ENCODE data around the gene ESRRB. TPM values are rescaled to one million over a fixed set of nuclear protein-coding genes. Genes with fewer than 3 reads are reported as not detected.

Gene ESRRB
- total RNA-seq, 1 donor from 2014 or later, result 8.7 TPM

DNA sequence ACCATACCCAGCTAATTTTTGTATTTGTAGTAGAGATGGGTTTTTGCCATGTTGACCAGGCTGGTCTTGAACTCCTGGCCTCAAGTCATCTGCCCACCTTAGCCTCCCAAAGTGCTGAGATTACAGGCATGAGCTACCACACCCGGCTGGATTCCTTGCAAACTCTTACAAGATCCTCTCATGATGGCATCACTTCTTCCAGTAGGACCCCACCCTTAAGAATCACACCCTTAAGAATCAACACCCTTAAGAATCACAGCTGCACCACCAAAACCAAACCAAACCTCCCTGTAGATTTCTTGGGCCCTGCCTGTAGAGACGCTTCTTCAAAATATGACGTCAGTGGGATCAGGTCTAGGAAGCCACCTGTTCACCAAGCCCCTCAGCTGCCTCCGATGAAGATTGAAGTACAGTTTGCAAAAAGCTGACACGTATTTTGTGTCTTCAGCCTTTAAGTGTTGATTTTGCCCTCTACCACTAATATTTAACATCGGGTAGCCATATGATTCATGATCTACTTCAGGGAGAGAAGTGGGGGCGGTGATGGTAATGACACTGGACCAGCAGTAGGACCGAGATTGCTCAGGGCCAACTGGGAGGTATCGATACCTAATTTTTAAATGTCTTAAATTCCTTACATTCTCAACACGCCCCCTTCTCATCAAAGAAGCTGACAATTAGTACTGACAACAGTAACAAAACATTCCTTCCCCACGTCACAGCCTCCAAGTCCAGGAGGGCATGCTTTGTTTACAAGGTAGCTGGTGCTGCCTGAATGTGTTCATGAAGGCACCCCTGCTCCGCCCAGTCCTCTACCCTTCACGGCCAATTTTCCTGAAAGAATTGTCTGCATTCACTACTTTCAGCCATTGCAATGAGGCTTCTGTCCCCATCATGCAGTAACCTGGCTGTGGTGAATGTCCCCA lies 57.2 kb downstream of the ESRRB start:
- DNase-seq (ENCODE audit: low spot score), result no peak
- intact Hi-C loops (cut with DNase I), result no loop called here

DNA sequence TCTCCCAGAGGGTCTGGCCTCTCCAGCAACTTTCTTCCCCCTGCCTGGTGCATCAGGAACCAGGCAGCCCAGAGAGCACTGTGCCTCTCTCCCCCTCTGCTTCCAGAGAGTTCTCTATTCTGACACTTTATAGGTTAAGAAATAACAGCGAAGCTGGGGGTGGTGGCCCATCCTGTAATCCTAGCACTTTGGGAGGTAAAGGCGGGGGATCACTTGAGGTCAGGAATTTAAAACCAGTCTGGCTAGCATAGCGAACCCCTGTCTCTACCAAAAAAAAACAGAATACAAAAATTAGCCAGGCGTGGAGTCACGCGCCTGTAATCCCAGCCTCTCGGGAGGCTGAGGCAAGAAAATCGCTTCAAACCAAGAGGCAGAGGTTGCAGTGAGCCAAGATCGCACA lies 58.3 kb downstream of the ESRRB start:
- DNase-seq (ENCODE audit: low spot score), result no peak
- intact Hi-C loops (cut with DNase I), result no loop called here

DNA sequence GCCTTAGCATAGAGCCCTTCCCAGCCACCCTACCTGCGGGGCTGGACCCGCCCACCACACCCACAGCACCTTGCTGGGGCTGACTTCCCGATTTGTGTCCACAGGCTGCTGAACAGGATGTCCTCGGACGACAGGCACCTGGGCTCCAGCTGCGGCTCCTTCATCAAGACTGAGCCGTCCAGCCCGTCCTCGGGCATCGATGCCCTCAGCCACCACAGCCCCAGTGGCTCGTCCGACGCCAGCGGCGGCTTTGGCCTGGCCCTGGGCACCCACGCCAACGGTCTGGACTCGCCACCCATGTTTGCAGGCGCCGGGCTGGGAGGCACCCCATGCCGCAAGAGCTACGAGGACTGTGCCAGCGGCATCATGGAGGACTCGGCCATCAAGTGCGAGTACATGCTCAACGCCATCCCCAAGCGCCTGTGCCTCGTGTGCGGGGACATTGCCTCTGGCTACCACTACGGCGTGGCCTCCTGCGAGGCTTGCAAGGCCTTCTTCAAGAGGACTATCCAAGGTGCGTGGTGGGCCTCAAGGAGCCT lies 63.4 kb downstream of the ESRRB start:
- DNase-seq (ENCODE audit: low spot score), result no peak
- intact Hi-C loops (cut with DNase I), result no loop called here

DNA sequence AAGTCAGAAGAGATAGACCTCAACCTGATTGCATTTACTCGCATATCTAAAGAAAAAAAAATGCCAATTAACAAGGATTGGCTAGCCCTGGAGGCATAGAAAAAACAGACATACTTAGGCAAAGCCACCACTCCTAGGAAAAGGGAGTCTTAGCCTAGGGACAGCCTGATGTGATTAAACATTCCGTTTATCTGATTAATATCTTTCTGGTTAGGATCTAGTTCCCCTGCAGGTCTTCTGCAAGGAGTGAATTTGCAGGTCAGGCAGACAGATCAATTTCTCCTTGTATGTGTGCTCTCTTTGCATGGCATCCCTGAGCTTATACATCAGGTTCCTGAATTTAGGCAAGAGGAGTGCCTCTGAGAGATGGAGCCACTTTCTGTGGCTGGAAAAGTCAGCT lies 70.5 kb downstream of the ESRRB start:
- intact Hi-C loops (cut with DNase I), result no loop called here
- DNase-seq (ENCODE audit: low spot score), result no peak

DNA sequence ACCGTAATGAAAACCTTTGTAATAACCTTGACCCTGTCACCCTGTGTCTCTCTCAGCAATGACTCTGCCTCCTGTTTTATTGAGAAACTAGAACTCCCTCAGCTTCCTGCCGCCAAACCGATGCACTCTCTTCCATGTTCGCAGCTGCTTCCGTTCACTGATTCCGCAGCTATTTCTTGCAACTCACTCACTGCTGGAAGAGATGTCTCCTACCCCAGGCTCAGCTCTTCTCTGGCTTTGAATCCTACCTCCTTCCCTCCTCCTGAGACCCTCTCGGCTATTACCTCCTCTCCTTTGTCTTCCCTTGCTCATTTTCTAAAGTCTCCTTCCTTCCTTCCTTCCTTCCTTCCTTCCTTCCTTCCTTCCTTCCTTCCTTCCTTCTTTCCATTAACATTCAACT lies 71.0 kb downstream of the ESRRB start:
- intact Hi-C loops (cut with DNase I), result no loop called here
- no peak for DNase-seq (ENCODE audit: low spot score)

DNA sequence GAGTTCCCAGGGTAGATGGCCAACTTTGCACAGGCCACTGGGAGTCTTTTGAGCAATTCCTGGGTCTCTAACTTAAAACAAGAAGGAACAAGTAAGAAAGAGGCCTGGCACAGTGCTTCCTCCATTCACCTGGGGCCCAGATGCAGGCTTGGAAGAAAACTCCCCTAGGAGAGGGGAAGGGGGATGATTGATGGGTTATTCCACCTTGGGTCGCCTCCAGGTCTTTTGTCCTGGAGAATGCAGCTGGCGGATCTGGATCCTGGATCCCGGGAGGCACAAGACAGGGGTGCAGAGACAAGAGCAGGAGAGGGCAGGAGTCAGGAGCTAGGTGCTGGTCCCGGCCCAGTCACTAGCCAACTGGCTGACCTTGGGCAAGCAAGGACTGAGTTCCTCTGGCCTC lies 74.5 kb downstream of the ESRRB start:
- intact Hi-C loops (cut with DNase I), result no loop called here
- no peak for DNase-seq (ENCODE audit: low spot score)

DNA sequence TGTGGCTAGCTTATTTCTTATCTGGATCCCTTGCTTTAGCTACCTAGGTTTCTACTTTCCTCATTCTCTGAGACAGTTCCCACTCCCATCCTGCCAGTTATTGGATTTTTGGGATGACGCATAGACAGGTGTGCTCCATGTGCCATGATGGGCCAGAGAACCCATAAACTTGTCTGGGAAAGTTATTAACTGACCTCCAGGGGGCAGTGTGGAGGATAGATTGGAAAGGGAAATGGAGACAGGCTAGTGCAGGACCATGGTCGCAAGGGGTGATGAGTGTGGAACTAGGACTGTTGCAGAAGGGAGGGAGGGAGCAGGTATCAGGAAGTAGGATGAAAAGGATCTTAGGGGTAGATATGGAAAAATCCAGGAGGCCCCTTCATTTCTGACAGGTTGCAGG lies 80.3 kb downstream of the ESRRB start:
- intact Hi-C loops (cut with DNase I), result loop anchor here (2.0 kb wide), 1 partner anchor 189 kb away; no protein-coding TSS in a partner anchor
- DNase-seq (ENCODE audit: low spot score), result no peak

DNA sequence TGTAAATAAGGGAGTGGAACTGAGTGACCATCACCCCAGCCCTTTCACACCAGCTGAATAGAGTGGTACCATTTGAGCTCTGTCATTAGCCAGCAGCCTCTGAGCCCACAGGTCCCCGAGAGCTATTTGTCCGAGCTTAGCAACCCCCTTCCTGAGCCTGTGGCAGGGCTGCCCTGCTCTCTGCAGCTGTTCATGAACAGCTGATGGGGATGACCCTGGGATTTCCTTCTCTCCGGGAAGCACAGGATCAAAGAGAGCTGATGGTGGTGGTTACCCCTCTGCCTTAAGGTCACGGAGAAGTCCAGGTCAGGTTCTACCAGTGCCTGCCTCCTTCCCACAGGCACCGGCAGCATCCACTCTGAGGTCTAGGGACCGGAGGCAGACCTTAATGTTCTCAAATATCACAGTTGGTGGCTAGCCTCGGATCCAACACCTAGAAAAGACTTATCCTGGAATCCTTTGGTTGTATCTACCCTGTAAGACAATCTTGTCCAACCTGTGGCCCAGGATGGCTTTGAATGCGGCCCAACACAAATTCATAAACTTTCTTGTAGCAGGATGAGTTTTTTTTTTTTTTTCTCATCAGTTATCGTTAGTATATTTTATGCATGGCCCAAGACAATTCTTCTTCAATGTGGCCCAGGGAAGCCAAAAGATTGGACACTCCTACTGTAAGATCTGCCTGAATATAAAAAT lies 81.1 kb downstream of the ESRRB start:
- no peak for DNase-seq (ENCODE audit: low spot score)
- intact Hi-C loops (cut with DNase I), result loop anchor here (2.0 kb wide), 1 partner anchor 188 kb away; no protein-coding TSS in a partner anchor

DNA sequence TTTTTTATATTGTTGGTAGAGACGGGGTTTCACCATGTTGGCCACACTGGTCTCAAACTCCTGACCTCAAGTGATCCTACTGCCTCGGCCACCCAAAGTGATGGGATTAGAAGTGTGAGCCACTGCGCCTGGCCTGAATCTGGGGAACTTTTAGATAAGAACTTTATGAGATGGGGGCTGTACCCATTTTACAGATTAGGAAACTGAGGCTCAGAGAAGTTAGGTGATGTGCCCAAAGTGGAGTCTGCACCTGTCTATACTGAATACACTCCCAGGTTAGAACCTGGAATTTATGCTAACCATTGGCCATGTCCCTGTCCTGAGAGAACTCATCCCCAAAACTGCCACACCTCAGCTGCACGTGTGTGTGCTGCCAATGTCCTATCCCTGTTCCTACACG lies 81.9 kb downstream of the ESRRB start:
- intact Hi-C loops (cut with DNase I), result loop anchor here (2.0 kb wide), 1 partner anchor 187 kb away; no protein-coding TSS in a partner anchor
- DNase-seq (ENCODE audit: low spot score), result no peak

DNA sequence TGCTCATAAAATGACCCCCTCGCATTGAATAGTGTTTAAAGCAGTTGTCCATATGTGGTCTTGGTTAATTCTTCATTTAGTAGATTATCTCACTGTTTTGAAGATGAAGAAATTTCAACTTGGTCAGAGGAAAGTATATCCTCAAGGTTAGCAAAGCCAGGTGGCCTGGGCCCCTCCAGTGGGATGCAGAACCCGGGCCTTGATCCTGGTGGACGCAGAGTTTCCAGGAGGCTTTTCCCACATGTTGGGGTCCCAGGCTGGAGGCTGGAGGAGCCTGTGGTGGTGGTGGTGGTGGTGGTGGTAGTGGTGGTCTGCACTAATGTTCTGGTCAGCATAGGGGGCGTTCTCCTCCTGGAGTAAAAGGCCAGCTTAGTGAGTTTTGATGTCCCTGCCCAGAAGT lies 85.9 kb downstream of the ESRRB start:
- intact Hi-C loops (cut with DNase I), result no loop called here
- no peak for DNase-seq (ENCODE audit: low spot score)

DNA sequence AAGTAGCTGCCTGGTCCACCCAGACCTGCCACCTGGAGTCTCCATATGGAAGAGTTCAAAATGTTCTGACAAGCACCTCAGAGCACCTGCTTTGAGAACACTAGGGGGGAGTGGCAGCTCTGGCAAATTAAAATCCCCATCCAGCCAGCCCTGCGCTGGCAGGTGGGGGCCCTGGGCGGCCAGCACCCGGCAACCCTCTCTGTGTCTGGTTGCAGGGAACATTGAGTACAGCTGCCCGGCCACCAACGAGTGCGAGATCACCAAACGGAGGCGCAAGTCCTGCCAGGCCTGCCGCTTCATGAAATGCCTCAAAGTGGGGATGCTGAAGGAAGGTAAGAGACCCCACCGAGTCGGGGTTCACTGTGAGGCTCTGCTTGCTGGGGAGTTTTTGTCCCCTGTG lies 86.4 kb downstream of the ESRRB start:
- intact Hi-C loops (cut with DNase I), result no loop called here
- DNase-seq (ENCODE audit: low spot score), result no peak

DNA sequence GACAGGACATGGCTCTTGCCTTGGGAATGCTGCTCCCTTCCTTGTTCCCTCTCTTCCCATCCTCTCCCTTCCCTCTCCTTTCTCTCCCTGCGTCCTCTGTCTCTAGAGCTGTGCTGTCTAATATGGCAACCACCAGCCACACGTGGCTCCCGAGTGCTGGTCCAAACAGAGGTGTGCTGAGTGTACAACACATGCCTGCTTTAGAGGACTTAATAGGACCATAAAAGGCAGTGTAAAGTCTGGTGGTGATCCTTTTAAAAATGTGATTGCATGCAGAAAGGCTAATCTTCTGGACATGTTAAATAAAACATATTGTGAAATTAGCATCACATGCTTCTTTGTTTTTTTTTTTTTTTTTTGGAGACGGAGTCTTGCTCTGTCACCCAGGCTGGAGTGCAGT lies 87.2 kb downstream of the ESRRB start:
- intact Hi-C loops (cut with DNase I), result no loop called here
- DNase-seq (ENCODE audit: low spot score), result no peak

DNA sequence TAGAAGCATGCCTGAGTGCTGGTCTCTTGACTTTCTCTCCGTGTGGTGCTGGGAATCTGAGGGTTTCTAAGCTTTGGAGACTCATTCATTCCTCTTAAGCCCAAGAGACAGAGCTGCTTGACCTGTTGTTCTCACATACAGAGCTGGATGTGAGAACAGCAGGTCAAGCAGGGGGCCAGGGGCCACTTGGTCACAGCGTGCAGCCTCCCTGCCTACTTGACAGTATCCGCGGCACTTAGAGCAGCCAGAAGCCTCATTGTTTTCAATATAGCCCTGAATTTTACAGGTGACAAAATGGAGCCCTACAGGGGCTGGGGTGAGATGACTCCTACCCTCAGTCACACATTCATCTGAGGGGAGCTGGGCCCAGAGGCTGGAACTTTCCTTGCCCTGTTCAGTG lies 88.9 kb downstream of the ESRRB start:
- intact Hi-C loops (cut with DNase I), result no loop called here
- no peak for DNase-seq (ENCODE audit: low spot score)

DNA sequence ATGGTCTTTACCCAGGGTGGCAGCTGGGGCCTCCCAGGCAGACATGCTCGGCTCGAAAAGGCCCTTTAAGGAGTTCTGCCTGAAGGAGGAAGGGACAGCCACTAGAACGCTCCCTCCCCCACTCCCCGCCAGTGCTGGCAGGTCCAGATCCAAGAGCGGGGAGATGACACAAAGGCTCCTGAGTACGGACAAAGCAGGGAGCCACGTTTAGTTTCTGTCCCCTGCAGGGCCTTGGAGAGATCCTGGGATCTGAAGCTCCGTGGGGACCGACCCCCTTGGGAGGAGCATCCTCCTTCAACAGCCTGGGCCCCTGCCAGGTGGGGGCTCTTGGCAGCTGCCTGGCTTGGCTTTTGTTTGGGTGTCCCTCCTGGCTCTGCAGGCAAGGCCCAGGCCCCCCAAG lies 89.7 kb downstream of the ESRRB start:
- DNase-seq (ENCODE audit: low spot score), result no peak
- intact Hi-C loops (cut with DNase I), result no loop called here

DNA sequence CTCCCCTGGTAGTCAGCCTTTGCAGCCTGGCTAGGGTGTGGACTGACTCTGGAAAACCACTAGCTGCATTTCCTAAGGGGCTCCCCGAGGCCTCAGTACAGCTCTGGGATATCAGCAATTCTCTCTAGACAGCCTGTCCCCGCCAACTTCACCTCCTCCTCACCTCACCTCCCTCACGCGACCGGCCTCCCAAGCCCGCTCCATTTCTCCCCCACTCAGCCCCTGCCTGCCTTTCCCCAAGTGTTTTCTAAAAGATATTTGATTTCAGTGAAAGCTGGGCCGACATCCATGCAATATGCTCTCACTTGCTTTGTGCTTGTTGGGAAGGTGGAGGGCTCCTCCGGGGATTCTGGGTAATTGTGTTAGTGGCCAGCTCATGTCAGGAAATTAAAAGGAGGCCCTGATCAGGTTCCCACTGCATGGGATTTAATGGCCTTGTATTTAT lies 91.8 kb downstream of the ESRRB start:
- intact Hi-C loops (cut with DNase I), result no loop called here
- DNase-seq (ENCODE audit: low spot score), result no peak

DNA sequence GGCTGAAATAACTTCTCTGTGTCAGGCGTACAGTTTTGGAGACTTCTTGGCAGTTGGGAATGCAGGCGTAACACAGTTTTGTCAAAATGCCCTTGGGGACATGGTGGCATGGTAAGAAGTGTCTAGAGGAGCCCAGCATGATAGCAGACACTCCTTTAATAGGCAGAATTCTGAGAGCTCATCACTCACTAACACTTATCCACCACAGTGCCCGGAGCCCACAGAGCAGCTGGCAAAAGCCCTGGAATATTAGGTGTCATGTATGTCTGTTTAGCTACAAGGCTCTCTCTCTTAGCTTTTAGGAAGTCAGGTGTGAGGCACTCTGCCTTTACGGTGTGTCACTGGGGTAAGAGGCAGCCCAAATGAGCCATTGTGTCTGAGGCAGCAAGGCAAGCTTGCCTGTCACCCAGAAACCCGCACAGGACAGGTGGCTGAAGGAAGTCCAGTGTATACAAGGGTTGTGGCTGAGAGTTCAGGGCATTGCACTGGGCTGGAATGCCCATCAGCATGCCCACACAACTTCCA lies 96.3 kb downstream of the ESRRB start:
- intact Hi-C loops (cut with DNase I), result no loop called here
- DNase-seq (ENCODE audit: low spot score), result no peak

DNA sequence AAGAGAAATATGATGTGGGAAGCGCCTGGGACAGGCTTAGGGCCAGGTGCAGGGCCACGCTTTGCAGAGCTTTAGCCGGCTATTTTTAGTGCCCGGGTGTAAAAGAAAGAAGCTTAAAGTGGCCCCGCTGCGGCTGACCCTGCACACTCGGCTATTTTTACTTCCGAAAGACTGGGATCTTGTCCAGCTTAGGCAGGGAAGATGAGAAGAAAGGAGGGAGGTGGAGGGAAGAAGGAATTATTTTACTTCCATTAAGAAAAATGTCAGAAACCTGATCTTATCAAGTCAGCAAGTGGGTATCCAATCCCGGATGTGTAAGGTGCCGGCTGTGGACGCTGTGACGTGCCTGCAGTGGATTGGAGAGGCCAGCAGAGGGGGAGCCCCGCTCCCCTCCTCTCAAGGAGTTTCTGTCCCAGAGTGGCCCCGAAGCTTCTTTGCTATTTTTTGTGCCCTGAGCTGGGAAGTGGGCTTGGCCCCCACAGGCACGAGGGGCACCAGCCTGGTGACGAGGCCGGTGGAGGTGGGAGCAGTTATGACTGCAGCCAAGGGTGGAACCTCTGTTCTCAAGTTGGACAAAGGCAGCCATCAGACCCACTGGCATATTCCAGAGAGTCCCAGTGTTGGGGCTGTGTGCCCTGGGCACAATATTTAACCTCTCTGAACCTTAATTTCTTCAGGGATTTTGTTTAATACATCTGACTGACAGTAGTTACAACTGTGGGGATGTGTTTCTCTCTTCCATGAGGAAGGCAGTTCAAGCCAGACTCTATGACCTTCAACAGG lies 97.7 kb downstream of the ESRRB start:
- intact Hi-C loops (cut with DNase I), result no loop called here
- peak; percentile 77 for DNase-seq (ENCODE audit: low spot score)

DNA sequence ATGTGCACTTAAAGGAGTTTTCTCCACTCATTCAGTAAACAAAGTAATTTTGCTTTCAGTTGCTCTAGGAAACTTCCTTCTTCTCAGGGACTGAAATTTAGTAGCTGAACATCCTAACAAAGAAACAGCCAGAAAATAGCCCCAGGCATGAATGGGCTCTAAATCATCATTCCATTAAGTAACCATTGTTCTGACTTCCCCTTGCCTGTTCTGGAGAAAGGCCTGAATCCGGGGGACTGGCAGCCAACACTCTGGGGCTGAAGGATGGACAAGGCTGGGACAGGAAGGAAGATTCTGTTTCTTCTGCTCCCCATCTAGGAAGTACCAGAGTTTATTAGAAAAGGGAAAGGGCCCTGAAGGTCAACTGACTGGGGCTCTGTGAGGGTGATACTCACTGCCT lies 104.5 kb downstream of the ESRRB start:
- intact Hi-C loops (cut with DNase I), result no loop called here
- no peak for DNase-seq (ENCODE audit: low spot score)

DNA sequence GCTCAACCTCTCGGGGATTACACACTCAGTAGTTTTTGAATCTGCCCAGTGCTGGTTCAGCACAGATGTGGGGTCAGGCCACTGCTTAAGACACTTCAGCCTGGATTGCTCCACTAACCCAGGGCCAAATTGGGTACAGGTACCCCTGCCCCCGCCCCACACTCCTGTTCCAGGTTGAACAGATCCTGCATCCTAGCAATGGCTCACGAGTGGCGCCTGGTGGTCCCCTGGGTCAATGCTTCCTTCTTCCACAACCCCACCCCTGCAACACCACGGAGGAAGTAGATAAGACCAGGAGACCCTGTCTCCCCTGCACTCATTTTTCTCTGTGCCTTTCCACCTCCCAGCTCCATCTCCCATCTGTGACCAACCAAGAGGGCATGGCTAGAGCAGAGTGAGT lies 108.4 kb downstream of the ESRRB start:
- no peak for DNase-seq (ENCODE audit: low spot score)
- intact Hi-C loops (cut with DNase I), result no loop called here

Measured in cardiac septum (tissue), 1 donor.